HAP-1 (cell line): ENCODE measurements around the gene KCNQ1.

Experiments
- DNase-seq, 2 experiments: peaks; one replicate each; pipeline ENCODE4 v3.0.0-alpha.2; 2016 to 2020; ENCODE audit warnings: low spot score in 2 of 2
- H3K27me3 ChIP-seq: fragments of 250-450 bp; sonication (Bioruptor Pico); 2 replicates; pipeline ENCODE4 v1.5.1; 2020; ENCODE audit warnings: low read depth, mild to moderate bottlenecking, moderate library complexity
- H3K36me3 ChIP-seq: fragments of 250-450 bp; sonication (Bioruptor Pico); replicated peaks from 2 replicates; pipeline ENCODE4 v1.5.1; 2020; ENCODE audit warnings: mild to moderate bottlenecking
- H3K4me1 ChIP-seq: fragments of 250-450 bp; sonication (Bioruptor Pico); 2 replicates; pipeline ENCODE4 v1.5.1; 2020; ENCODE audit warnings: mild to moderate bottlenecking
- H3K4me3 ChIP-seq: fragments of 250-450 bp; sonication (Bioruptor Pico); 2 replicates; pipeline ENCODE4 v1.5.1; 2020; ENCODE audit warnings: mild to moderate bottlenecking, moderate library complexity
- H3K9me3 ChIP-seq: fragments of 250-450 bp; sonication (Bioruptor Pico); 2 replicates; pipeline ENCODE4 v1.5.1; 2020; ENCODE audit warnings: mild to moderate bottlenecking, moderate library complexity
- in situ Hi-C: fragments of 300-500 bp; cut with MboI; formaldehyde crosslinking; loops from 3 replicates; pipeline ENCODE4 v1.14.3; 2020; ENCODE audit warnings: low sequenced_read_pairs, inconsistent platforms, mixed read lengths

KCNQ1 gene

DNA sequence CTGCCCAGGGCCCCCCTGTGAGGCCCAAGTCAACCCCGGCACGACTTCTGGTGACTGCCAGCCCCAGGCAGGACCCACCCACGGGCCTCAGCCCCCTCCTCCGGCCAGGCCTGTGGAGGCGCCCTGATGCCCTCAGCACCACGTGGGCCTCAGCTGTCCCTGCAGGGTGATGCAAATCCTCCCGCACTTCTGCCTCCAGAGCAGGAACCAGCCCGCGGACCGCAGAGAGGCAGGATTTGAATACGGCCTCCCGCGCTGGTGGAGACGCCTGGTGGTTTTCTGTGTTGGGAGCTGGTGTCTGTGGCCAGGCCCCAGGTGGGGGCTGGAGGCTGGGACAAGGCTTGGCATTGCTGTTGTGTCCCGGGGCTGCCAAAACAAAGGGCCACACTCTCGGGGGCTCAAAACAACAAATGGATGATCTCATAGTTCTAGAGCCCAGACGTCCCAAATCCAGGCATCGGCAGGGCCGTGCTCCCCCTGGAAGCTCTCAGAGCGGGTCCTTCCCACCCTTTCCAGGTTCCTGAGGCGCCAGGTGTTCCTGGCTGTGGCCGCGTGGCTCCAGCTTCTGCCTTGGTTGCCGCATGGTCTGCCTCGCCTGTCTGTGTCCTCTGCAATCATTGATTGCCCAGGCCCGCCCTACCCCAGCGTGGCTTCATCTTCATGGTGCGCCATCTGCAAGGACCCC is 19.9 kb upstream of the KCNQ1 start:
- no peaks in the 10 kb centered on the region for H3K36me3 ChIP-seq
- no peaks in the 10 kb centered on the region for H3K9me3 ChIP-seq
- no peak overlapping the region for H3K4me3 ChIP-seq
- H3K4me1 ChIP-seq, result no peaks in the 10 kb centered on the region
- DNase-seq, result no peak
- H3K27me3 ChIP-seq, result no peaks in the 10 kb centered on the region
- in situ Hi-C loops, result loop anchor here (5.0 kb wide), 2 partner anchors 107 to 472 kb away; no protein-coding TSS in a partner anchor

DNA sequence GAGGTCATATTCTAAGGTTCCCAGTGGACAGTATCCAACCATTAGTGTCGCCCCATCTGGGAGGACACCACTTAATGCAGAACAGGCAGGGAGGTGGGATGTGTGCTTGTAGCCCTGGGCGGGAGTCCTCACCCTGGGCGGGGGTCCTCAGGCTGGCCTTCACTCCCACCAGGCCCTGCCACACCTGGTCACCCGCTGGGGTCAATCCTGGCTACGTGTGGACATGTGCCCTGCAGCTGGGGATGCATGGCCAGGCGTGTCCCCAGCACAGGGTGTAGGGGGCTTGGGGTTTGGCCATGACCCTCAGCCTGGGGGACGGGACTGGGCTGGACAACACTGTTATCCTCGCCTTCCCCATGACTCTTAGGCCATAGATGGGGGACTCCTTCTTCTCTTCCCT is 19.3 kb upstream of the KCNQ1 start:
- DNase-seq, result no peak
- no peaks in the 10 kb centered on the region for H3K4me1 ChIP-seq
- H3K9me3 ChIP-seq, result no peaks in the 10 kb centered on the region
- H3K36me3 ChIP-seq, result no peaks in the 10 kb centered on the region
- in situ Hi-C loops, result loop anchor here (5.0 kb wide), 2 partner anchors 107 to 472 kb away; no protein-coding TSS in a partner anchor
- no peak overlapping the region for H3K4me3 ChIP-seq
- H3K27me3 ChIP-seq, result no peaks in the 10 kb centered on the region

DNA sequence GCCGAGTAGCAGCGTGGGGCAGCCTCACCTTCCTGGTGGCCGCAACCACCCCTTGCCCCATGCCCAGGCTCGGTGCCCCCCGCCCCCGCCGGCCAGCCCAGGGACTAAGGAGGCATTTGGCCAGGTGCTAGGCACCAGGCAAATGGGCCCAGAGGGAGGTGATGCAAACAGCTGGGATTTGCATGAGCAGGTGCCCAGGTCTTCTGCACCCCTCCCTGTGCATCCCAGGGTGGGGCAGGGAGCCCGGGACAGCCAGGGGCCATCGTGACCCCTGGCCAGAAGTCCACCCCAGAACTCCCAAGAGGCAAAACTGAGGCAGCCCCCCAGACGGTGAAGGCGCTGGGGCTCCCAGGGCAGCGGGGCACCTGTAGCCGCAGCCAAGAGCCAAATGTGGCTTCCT is 18.6 kb upstream of the KCNQ1 start:
- no peaks in the 10 kb centered on the region for H3K27me3 ChIP-seq
- in situ Hi-C loops, result loop anchor here (5.0 kb wide), 2 partner anchors 106 to 471 kb away; no protein-coding TSS in a partner anchor
- H3K9me3 ChIP-seq, result no peaks in the 10 kb centered on the region

DNA sequence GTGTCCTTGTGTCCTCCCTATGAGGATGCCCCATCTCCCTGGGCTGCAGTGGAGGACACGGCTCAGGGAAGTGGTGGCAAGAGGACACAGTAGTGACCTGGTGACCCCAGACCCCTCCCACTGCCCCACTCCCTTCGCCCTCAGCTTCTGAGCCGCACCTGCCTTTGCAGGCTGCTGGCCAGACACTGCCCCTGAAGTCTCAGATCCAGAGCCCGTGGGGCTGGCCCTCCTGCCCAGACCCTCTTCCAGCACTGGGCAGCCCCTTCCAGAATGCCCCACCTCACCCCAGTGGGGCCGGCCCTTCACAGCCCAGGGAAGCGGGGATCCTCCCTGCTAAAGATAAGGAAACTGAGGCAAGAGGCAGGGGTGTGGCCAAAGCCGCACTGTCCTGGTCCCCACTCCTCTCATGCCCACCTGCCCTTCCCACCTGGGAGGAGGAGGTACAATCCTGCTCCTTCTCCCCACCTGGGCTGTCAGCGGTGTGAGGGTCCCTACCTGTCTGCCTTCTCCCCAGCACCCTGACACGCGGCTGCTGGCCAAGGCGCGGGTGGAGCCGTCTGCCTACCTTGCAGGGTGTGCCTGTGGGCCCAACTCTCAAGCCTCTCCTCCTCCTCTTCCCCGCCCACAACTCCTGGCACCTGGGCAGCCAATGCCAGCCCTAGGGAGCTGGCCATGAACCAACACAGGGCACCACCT is 17.8 kb upstream of the KCNQ1 start:
- Histone ChIP-seq H3K36me3 (no peaks in the 10 kb centered on the region), H3K9me3 (no peaks in the 10 kb centered on the region), H3K4me3 (no peak overlapping the region), H3K27me3 (no peaks in the 10 kb centered on the region), H3K4me1 (no peaks in the 10 kb centered on the region)
- in situ Hi-C loops, result loop anchor here (5.0 kb wide), 2 partner anchors 105 to 470 kb away; no protein-coding TSS in a partner anchor
- no peak for DNase-seq

More for the DNA sequence above, 18.6 kb upstream of the KCNQ1 start:
- Histone ChIP-seq H3K36me3 (no peaks in the 10 kb centered on the region), H3K4me3 (no peak overlapping the region), H3K4me1 (no peaks in the 10 kb centered on the region)
- no peak for DNase-seq

DNA sequence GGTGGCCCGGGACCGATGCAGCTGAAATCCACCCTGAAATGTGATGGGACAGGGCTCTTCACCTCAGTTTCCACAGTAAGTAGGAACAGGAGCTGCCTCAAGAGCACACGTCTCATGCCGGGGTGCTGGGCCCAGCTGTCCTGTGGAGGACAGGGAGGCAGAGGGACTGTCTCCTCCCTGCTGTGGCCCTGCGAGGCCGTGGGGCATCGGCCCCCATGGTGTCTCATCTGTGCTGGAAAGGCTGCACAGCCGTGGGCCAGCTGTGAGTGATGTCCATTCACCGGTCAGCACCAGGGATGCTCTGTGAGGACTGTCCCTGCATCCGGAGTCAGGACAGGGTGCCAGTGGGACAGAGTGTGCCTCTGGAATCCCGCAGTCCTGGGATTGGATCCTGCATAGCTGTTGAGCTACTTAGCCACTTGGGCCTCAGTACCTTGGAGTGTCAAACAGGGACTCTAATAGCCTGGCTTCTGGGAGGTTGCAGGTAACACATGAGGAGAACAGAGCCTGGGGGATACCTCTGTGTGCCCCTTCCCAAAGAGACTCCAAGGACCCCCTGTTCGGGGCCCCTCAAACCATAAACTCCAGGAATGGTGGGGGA is 17.0 kb upstream of the KCNQ1 start:
- DNase-seq, result no peak
- in situ Hi-C loops, result loop anchor here (5.0 kb wide), 2 partner anchors 104 to 469 kb away; no protein-coding TSS in a partner anchor
- H3K27me3 ChIP-seq, result no peaks in the 10 kb centered on the region
- H3K36me3 ChIP-seq, result no peaks in the 10 kb centered on the region
- H3K4me3 ChIP-seq, result no peak overlapping the region
- H3K4me1 ChIP-seq, result no peaks in the 10 kb centered on the region
- H3K9me3 ChIP-seq, result no peaks in the 10 kb centered on the region

DNA sequence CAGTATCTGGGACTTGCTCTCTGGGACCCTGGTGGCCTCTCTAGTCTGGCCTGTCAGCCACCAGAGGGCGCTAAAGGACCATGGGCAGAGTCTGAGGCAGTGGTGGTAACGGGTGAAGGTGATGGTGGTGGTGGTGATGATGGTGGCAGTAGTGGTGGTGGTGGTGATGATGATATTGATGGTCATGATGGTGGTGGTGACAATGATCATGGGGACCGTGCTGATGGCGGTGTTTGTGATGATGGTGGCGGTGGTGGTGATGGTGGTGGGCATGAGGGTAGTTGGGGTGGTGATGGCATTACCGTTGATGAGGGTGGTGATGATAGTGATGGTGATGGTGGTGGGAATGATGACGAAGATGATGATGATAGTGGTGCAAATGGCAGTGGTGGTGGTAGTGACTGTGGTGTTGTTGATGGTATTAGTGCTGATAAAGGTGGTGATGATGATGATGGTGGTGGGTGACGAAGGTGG is 16.4 kb upstream of the KCNQ1 start:
- in situ Hi-C loops, result loop anchor here (5.0 kb wide), 2 partner anchors 104 to 469 kb away; no protein-coding TSS in a partner anchor
- DNase-seq, result peak; percentile 13 to 86
- no peaks in the 10 kb centered on the region for H3K27me3 ChIP-seq
- no peaks in the 10 kb centered on the region for H3K4me1 ChIP-seq
- H3K9me3 ChIP-seq, result no peaks in the 10 kb centered on the region
- no peaks in the 10 kb centered on the region for H3K36me3 ChIP-seq
- no peak overlapping the region for H3K4me3 ChIP-seq

DNA sequence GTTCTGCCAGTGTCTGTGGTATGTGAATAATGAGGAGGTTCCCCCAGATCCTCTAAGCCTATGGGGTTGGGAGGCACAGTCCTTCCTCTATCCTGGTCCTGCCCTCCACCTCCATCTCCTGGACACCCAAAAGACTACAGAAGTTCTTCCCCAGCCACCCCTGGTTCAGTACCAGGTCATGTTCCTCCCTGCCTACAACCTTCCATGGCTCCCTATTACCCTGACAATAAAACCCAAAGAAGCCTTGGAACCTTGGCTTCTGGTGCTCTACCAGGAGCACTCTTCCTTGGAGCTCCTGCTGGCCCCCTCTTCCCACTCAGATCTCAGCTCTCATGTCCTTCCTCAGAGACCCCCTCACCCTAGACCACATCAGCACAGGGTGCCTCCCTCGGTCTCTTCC is 13.4 kb upstream of the KCNQ1 start:
- in situ Hi-C loops, result no loop called here
- Histone ChIP-seq H3K4me3 (no peak overlapping the region), H3K4me1 (no peaks in the 10 kb centered on the region), H3K9me3 (no peaks in the 10 kb centered on the region), H3K36me3 (no peaks in the 10 kb centered on the region), H3K27me3 (no peaks in the 10 kb centered on the region)
- no peak for DNase-seq

DNA sequence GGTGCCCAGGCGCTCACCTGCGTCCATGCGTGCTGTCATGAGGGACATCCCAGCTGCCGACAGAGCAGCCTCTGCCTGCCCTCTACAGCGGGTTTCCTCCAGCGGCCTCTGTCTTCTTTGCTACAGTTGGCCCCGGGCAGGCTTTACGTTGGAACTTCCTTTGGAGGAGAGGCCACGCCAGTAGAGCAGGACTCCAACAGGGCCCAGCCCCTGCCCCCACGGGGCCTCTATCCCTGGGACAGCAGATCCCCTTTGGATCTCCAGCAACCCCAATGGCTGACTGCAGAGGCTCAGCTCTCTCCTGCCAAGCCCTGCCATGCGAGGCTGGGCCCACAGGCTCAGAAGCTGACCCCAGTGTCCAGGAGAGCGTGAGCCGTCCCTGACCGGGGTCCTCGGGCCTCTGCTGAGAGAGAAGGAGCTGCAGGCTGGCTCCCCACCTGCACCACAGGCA is 12.6 kb upstream of the KCNQ1 start:
- Histone ChIP-seq H3K27me3 (peaks cover 4% of the 10 kb centered on the region; the same call in 1 of the 2 replicates), H3K4me3 (no peak overlapping the region), H3K36me3 (no peaks in the 10 kb centered on the region), H3K9me3 (no peaks in the 10 kb centered on the region), H3K4me1 (no peaks in the 10 kb centered on the region)
- no peak for DNase-seq
- in situ Hi-C loops, result no loop called here

DNA sequence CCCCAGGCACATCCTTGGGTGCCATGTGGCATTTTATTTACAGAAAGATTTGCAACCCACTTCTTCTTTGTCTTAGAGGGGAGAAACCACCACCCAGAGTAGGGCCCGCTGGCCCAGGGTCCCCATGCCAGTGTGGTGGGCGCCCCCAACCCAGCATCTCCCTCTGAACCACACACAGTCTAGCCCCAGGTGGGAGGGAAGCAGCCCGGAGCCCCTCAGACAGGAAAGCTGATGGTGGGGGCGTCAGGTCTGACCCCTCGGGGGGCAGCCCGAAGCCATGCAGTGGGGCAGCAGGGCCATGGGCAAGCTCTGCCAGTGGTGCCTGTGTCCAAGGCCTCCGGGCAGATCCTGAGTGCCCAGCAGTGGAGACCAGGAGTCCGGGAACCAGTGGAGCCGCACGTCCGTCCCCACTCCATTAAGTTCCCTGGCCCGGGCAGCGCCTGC is 12.2 kb upstream of the KCNQ1 start:
- DNase-seq, result no peak
- Histone ChIP-seq H3K9me3 (no peaks in the 10 kb centered on the region), H3K4me1 (no peaks in the 10 kb centered on the region), H3K36me3 (no peaks in the 10 kb centered on the region), H3K27me3 (peaks cover 7% of the 10 kb centered on the region; the same call in 1 of the 2 replicates), H3K4me3 (no peak overlapping the region)
- in situ Hi-C loops, result no loop called here

DNA sequence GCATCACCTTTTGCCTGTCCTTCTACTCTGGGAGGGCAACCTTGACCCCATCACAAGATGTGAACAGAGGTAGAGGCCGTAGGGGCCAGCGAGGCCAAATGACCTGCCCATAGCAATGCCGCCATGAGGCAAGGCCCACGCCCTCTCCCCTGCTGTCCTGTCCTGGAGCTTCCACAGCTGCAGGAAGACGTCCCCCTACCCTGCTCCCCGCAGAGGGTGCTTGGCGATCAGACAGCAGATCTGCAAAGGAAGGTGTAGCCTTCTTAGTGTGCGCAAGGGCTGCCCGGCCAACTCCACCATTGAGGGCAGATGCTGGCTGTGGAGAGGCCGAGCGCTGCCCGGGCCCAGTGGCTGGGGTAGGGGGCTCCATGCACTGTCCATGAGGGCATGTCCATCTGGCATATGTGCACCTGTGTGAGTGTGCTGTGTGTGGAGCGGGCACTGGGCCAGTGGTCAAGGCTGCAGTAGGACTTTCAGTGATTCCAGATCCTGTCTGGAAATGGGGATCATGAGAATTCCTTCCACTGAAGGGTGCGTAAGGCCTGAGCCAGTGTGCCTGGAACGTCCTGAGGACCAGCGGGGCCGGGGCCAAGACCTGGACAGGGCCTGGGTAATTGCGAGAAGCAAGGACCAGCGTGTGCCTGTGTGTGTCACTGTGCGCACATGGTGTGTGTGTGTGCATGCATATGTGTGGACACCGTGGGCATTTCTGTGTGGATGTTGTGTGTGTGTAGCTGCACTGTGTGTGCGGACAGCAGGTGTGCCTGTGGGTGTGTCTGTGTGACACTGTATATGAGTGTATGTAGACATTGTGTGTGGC is 11.5 kb upstream of the KCNQ1 start:
- H3K4me1 ChIP-seq, result no peaks in the 10 kb centered on the region
- no peaks in the 10 kb centered on the region for H3K9me3 ChIP-seq
- in situ Hi-C loops, result no loop called here
- DNase-seq, result no peak
- peaks cover 7% of the 10 kb centered on the region; the same call in 1 of the 2 replicates for H3K27me3 ChIP-seq
- H3K4me3 ChIP-seq, result no peak overlapping the region
- H3K36me3 ChIP-seq, result no peaks in the 10 kb centered on the region

DNA sequence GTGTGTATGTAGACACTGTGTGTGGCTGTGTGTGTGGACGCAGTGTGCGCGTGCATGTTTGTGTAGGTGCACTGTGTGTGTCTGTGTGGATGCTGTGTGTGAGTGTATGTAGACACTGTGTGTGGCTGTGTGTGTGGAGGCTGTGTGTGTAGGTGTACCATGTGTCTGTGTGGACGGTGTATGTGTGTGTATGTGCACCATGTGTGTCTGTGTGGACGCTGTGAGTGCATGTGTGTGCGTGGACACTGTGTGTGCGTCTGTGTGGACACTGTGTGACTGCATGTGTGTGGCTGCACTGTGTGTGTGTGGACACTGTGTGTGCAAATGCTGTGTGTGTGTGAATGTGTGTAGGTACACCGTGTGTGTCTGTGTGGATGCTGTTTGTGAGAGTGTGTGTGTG is 10.8 kb upstream of the KCNQ1 start:
- Histone ChIP-seq H3K4me1 (no peaks in the 10 kb centered on the region), H3K27me3 (peaks cover 7% of the 10 kb centered on the region; the same call in 1 of the 2 replicates), H3K36me3 (no peaks in the 10 kb centered on the region), H3K9me3 (no peaks in the 10 kb centered on the region), H3K4me3 (no peak overlapping the region)
- no peak for DNase-seq
- in situ Hi-C loops, result no loop called here

DNA sequence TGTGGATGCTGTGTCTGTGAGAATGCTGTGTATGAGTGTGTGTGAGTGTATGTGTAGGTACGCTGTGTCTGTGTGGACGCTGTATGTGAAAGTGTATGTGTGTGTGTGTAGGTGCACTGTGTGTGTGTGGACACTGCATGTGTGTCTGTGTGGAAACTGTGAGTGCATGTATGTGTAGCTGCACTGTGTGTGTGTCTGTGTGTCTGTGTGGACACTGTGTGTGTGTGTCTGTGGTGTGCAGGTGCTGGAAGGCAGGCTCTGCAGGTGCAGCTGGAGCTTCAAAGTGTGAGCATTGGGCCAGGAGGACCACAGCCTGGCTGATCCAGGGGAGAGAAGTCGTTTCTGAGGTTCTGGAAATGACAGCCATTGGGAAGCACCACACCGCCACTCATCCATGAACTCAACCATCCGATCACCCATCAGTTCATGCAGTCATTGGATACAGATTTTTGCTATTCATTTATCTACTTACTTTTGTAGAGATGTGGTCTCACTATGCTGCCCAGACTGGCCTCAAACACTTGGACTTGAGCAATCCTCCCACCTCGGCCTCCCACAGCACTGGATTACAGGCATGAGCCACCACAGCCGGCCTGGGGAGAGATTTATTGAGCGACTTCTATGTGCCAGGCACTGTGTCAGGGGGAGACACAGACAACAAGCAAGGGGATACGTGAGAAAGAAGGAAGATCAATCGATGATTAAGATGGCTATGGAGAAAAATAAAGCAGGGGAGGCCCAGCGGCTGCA is 10.1 kb upstream of the KCNQ1 start:
- no peaks in the 10 kb centered on the region for H3K4me1 ChIP-seq
- in situ Hi-C loops, result no loop called here
- peaks cover 7% of the 10 kb centered on the region; the same call in 1 of the 2 replicates for H3K27me3 ChIP-seq
- H3K9me3 ChIP-seq, result no peaks in the 10 kb centered on the region
- no peak for DNase-seq
- H3K36me3 ChIP-seq, result no peaks in the 10 kb centered on the region
- H3K4me3 ChIP-seq, result no peak overlapping the region
